Endothelial cell of umbilical vein (primary cell): ENCODE data around the gene RPS6KA4.

Source experiments
- CTCF ChIP-seq, 2 donors: IDR thresholded peaks; 1 replicate in 1 of 2; 2 replicates in 1 of 2; pipeline ENCODE4 v1.5.1; 2011; ENCODE audit warnings: low read length in 2 of 2, mild to moderate bottlenecking in 2 of 2, moderate library complexity in 2 of 2, control low read depth in 1 of 2, inconsistent platforms in 1 of 2, low read depth in 1 of 2; ENCODE audit not compliant: insufficient read depth in 1 of 2; ENCODE audit errors: extremely low read depth in 1 of 2
- EZH2 ChIP-seq: IDR thresholded peaks from 2 replicates; pipeline ENCODE4 v1.6.1; 2012; ENCODE audit warnings: borderline replicate concordance, low read depth, mild to moderate bottlenecking, moderate library complexity, low read length, inconsistent platforms; ENCODE audit not compliant: severe bottlenecking
- FOS ChIP-seq: IDR thresholded peaks from 2 replicates; pipeline ENCODE4 v1.6.1; 2011; ENCODE audit warnings: mild to moderate bottlenecking, low read length, moderate library complexity, borderline replicate concordance; ENCODE audit not compliant: insufficient read depth
- JUN ChIP-seq: IDR thresholded peaks from 2 replicates; pipeline ENCODE4 v1.6.1; 2011; ENCODE audit warnings: borderline replicate concordance, low read depth; ENCODE audit not compliant: insufficient read length, insufficient read depth
- POLR2A ChIP-seq: IDR thresholded peaks from 2 replicates; pipeline ENCODE4 v1.6.1; 2012; ENCODE audit warnings: low read depth, mild to moderate bottlenecking, control low read depth, low read length
- POLR2AphosphoS5 ChIP-seq: IDR thresholded peaks from 2 replicates; pipeline ENCODE4 v1.6.1; 2012; ENCODE audit warnings: low read depth, mild to moderate bottlenecking, control low read depth, low read length, moderate library complexity; ENCODE audit not compliant: insufficient read depth

- TF ChIP-seq CTCF (IDR thresholded peaks at IDR 0.05; ENCODE audit: extremely low read depth in 1 of 2, insufficient read depth in 1 of 2, low read depth in 1 of 2, low read length in 2 of 2) = no peak
- TF ChIP-seq POLR2AphosphoS5 = no peak
- no peak for TF ChIP-seq EZH2
- TF ChIP-seq POLR2A = no peak
- no peak for TF ChIP-seq FOS
- TF ChIP-seq JUN = no peak
These were observed 5.1 kb upstream of the RPS6KA4 start for GRCh38 chr11:64353715-64354506.
